Heart right ventricle (tissue), 16 donors: Measurements from ENCODE around the gene CDK2AP2. TPM values are rescaled to one million over a fixed set of nuclear protein-coding genes. Genes with fewer than 3 reads are reported as not detected.

Source experiments
- ATAC-seq, 8 donors: fragments of 200-7000 bp; cut with Tn5 transposase; one replicate each; pipeline ENCODE4 v1.9.1; 2020; ENCODE audit warnings: mild to moderate bottlenecking in 8 of 8, moderate library complexity in 8 of 8, moderate number of reproducible peaks in 1 of 8
- DNase-seq, 2 donors: peaks; one replicate each; pipeline ENCODE4 v3.0.0-alpha.2; 2020
- H3K27ac ChIP-seq, 10 donors: fragments of 200-600 bp; sonication (generic) in 2 of 10; one replicate each; pipeline versions ENCODE4 v1.5.0 to v1.8.0; 2020 to 2022; ENCODE audit warnings: mild to moderate bottlenecking in 3 of 10
- H3K27me3 ChIP-seq, 7 donors: fragments of 200-600 bp; one replicate each; pipeline ENCODE4 v1.8.0; 2021 to 2022; ENCODE audit warnings: mild to moderate bottlenecking in 2 of 7
- H3K36me3 ChIP-seq, 9 donors: fragments of 200-600 bp; sonication (generic) in 1 of 9; one replicate each; pipeline versions ENCODE4 v1.5.0 to v1.8.0; 2020 to 2022; ENCODE audit warnings: mild to moderate bottlenecking in 2 of 9
- H3K4me1 ChIP-seq, 9 donors: fragments of 200-600 bp; sonication (generic) in 1 of 9; one replicate each; pipeline versions ENCODE4 v1.5.0 to v1.8.0; 2020 to 2022; ENCODE audit warnings: mild to moderate bottlenecking in 4 of 9
- H3K4me3 ChIP-seq, 10 donors: fragments of 200-600 bp; sonication (generic) in 2 of 10; one replicate each; pipeline versions ENCODE4 v1.5.0 to v1.8.0; 2020 to 2022; ENCODE audit warnings: mild to moderate bottlenecking in 7 of 10, moderate library complexity in 2 of 10
- H3K9me3 ChIP-seq, 11 donors: fragments of 200-600 bp in 10 of 11; sonication (generic) in 2 of 11; one replicate each; pipeline versions ENCODE4 v1.5.0 to v1.8.0; 2013 to 2022; ENCODE audit warnings: mild to moderate bottlenecking in 2 of 11, control low read depth in 1 of 11, moderate library complexity in 1 of 11
- WGBS, 2 donors: extraction: QIAGEN DNeasy Blood & Tissue Kit; methylation state at CpG; one replicate each; pipeline ENCODE4 v1.1.7; 2013; ENCODE audit warnings: inconsistent platforms in 1 of 2; 5-methylcytosine and 5-hydroxymethylcytosine counted together
- intact Hi-C, 10 donors: fragments of 100-400 bp; cut with DNase I; formaldehyde crosslinking; loops; one replicate each; pipeline versions ENCODE4 v1.11.1 to v1.14.2; 2022
- polyA plus RNA-seq, 2 donors: library from polyadenylated mRNA; stranded (reverse); fragments of 200-250 nt; gene quantifications; one replicate each; pipeline ENCODE4 v1.2.3, GENCODE V29; 2013
- total RNA-seq, 10 donors: library from RNA; stranded (reverse); fragmentation: NEBNext Ultra II Directional in 3 of 10; extraction: Animal tissue kit (Norgen Biotek cat#: 25700) in 3 of 10; gene quantifications; one replicate each; pipeline versions ENCODE4 v1.2.1 to v1.2.4, GENCODE V29; 2021 to 2023
- TF ChIP-seq, protein P1 (sequence below), 9 donors: fragments of 200-600 bp; sonication (generic) in 2 of 9; IDR thresholded peaks; one replicate each; pipeline versions ENCODE4 v1.5.0 to v1.8.0; 2021 to 2022; ENCODE audit warnings: antibody characterized with exemption in 9 of 9, mild to moderate bottlenecking in 5 of 9, moderate library complexity in 1 of 9
- donor health status: Arrhythmogenic right ventricular cardiomyopathy.
- donor health status: ischemic (EF 13 %, LVEDD 7.1; RV severe dilation, severe dysfunction).
- donor health status: healthy with polysubstance abuse.
- donor health status: DM: no; HTN: yes; CAD: no.
- donor health status: DM: no; HTN: no; CAD: no.
- donor health status: ischemic (EF 25% LVEDD 6.9; RV normal size, moderate dysfunction).
- donor health status: ischemic (EF 25% LVEDD 5.7; RV mildly dilated, moderate dysfunction).
- donor health status: healthy.
- donor health status: DM: yes; HTN: yes; CAD: no.
- donor health status: Ischemic cardiomyopathy.
- donor health status: ischemic (EF 35%, LVEDD 5.7; RV mildly dilated, moderate dysfunction).
- donor health status: nonischemic (EF 11% LVEDD 7.7; RV severe dilation, severe dysfunction).
- donor health status: DM: yes; HTN: yes; CAD: no.
- donor health status: PGD.
- donor health status: ischemic (EF 29% LVEDD 5.4; RV normal size, mild dysfunction).
- donor health status: nonischemic (EF 23%, LVEDD 6.1; RV moderate dilation, normal function).

CDK2AP2 gene
- total and polyA plus RNA-seq, 12 donors, result 29.3 to 602 (median 57.2) TPM

DNA sequence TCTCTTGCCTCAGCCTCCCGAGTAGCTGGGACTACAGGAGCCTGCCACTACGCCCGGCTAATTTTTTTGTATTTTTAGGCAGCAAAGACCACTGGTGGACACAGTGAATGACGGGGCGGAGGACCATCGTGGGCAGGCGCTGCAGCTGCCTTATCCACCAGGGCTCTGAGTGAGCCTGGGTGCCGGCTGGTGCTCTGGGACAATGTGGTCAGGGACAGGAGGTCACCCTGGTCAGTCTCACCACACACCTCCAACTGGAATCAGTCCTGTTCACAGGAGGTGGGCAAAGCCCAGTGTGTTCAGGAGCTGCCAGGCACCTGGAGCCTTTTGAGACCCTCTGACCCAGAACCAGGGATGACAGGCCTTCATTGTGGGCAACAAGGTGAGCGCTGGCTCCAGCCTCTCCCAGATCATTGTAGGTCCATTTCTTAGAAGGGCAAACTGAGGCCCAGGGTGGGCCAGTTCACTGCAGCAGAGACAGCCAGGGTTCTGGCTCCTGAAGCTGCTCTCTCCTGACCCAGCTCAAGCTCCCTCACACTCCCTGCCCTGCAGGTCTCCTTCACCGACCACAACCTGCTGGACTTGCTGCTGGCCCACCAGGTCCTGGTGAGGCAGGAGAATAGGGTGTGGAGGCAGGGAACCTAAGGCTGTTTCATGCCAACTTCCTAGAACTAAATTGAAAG, 31.0 kb upstream of the CDK2AP2 start:
- intact Hi-C loops, result no loop called here
- TF ChIP-seq, protein P1, sequence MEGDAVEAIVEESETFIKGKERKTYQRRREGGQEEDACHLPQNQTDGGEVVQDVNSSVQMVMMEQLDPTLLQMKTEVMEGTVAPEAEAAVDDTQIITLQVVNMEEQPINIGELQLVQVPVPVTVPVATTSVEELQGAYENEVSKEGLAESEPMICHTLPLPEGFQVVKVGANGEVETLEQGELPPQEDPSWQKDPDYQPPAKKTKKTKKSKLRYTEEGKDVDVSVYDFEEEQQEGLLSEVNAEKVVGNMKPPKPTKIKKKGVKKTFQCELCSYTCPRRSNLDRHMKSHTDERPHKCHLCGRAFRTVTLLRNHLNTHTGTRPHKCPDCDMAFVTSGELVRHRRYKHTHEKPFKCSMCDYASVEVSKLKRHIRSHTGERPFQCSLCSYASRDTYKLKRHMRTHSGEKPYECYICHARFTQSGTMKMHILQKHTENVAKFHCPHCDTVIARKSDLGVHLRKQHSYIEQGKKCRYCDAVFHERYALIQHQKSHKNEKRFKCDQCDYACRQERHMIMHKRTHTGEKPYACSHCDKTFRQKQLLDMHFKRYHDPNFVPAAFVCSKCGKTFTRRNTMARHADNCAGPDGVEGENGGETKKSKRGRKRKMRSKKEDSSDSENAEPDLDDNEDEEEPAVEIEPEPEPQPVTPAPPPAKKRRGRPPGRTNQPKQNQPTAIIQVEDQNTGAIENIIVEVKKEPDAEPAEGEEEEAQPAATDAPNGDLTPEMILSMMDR (IDR thresholded peaks at IDR 0.05), result no peak
- 87 to 92% methylated on average over 10 of the region's 10 CpGs for WGBS, 2 donors
- Histone ChIP-seq H3K4me1 (peaks cover 0 to 5% (median 0%) of the 10 kb centered on the region in 9 donors), H3K36me3 (no peaks in the 10 kb centered on the region), H3K4me3 (no peak overlapping the region), H3K27me3 (no peaks in the 10 kb centered on the region), H3K9me3 (peaks cover 0 to 17% (median 0%) of the 10 kb centered on the region in 11 donors), H3K27ac (no peak overlapping the region)
- ATAC-seq (no peak), DNase-seq (no peak)

DNA sequence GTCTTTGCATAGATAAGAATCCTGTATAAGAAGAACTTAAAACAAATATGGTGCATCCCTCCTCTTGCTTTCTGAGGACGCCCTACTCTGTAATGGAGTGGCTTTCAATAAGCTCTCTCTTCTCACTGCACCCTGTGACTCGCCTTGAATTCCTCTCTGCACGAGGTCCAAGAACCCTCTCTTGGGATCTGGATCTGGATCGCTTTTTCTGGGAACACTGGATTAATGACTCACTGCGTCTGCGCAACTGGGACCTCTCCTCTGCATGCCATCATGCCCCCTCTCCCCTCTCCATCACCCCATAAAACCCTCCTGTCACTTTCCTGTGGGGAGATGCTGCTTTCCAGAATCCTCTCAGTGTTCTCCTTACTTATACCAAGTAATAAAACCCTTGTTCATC, 30.3 kb upstream of the CDK2AP2 start:
- DNase-seq (no peak), ATAC-seq (peak in 3 of 8 donors; percentile 21 to 59 (median 46))
- TF ChIP-seq, protein P1 (IDR thresholded peaks at IDR 0.05), result no peak
- no peaks in the 10 kb centered on the region for H3K27me3 ChIP-seq
- no peaks in the 10 kb centered on the region for H3K36me3 ChIP-seq
- peaks cover 0 to 5% (median 0%) of the 10 kb centered on the region in 9 donors for H3K4me1 ChIP-seq
- no peak overlapping the region for H3K27ac ChIP-seq
- 69 to 75% methylated on average over 6 of the region's 6 CpGs for WGBS, 2 donors
- H3K4me3 ChIP-seq, result no peak overlapping the region
- H3K9me3 ChIP-seq, result peaks cover 0 to 23% (median 0%) of the 10 kb centered on the region in 11 donors
- intact Hi-C loops, result no loop called here

DNA sequence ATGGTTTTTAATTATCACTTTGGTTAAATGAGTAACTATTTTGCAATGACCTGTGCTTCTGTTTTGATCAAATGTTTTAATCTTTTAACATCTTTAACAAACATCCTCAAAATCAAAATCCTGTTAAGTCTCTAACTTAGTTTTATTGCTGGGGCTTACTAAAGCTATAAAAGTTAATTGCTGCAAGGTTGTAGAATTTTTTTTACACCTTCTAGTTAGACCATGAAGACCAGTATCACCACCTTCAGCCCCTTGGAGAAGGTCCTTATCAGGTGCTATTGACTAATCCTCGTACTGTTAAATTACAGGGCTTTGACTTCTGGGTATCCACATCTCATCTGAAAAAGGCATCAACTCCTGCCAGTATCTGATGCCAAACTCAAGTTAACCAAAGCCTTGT, 27.6 kb upstream of the CDK2AP2 start:
- ATAC-seq (no peak), DNase-seq (no peak)
- H3K27me3 ChIP-seq, result no peaks in the 10 kb centered on the region
- 67 to 81% methylated on average over 1 of the region's 1 CpG for whole genome bisulfite sequencing, 2 donors
- H3K4me3 ChIP-seq, result no peak overlapping the region
- H3K4me1 ChIP-seq, result no peaks in the 10 kb centered on the region
- H3K36me3 ChIP-seq, result no peaks in the 10 kb centered on the region
- H3K9me3 ChIP-seq, result peaks cover 0 to 27% (median 0%) of the 10 kb centered on the region in 11 donors
- H3K27ac ChIP-seq, result no peak overlapping the region
- intact Hi-C loops, result no loop called here
- TF ChIP-seq, protein P1 (IDR thresholded peaks at IDR 0.05), result no peak

DNA sequence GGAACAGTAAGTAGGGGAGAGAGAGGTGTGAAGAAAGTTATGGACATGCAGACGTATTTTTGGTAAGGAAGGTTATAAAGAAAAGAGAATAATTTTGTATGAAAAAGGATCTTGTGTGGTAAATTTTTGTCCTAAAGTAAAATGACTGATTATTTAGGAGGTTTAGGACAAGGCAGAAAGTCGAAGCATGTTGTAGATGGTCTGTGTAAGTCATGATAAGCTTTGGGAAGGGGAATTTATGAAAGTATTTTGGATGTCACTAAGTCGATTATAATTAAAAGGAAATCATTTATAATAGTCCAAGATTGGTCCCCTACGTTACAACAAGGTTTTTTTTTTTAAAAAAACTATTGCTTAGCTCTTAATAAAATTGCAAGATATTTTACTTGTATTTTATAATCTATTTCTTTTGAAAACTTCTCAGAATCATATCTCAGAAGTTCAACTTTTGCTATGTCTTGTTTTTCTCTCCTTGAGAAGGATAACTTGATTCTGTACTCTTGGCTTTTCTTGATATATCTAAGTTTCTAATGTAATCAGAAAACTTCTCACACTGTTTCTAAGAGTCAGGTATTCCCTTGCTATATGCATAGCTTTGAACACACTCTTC, 26.2 kb upstream of the CDK2AP2 start:
- no peaks in the 10 kb centered on the region for H3K4me1 ChIP-seq
- H3K4me3 ChIP-seq, result no peak overlapping the region
- DNase-seq, result no peak
- H3K27ac ChIP-seq, result no peak overlapping the region
- intact Hi-C loops, result no loop called here
- no peak for ATAC-seq
- H3K36me3 ChIP-seq, result no peaks in the 10 kb centered on the region
- H3K9me3 ChIP-seq, result peaks cover 0 to 27% (median 0%) of the 10 kb centered on the region in 11 donors
- TF ChIP-seq, protein P1 (IDR thresholded peaks at IDR 0.05), result no peak
- H3K27me3 ChIP-seq, result no peaks in the 10 kb centered on the region
- 35 to 38% methylated on average over 4 of the region's 4 CpGs for WGBS, 2 donors
